Right lobe of liver (tissue), 6 donors: Measurements from ENCODE around the gene PSG1. TPM values are rescaled to one million over a fixed set of nuclear protein-coding genes. Genes with fewer than 3 reads are reported as not detected.
"Not testable (repeated sequence)": the region's sequence is repeated elsewhere in the genome, so short reads cannot be mapped to it uniquely, and the experiment has no call there.

Experiments used
- ATAC-seq, 4 donors: fragments of 200-7000 bp; cut with Tn5 transposase; one replicate each; pipeline ENCODE4 v1.9.1; 2020; ENCODE audit warnings: mild to moderate bottlenecking in 4 of 4, moderate library complexity in 4 of 4
- DNase-seq, 3 donors: peaks; one replicate each; pipeline ENCODE4 v3.0.0-alpha.2; 2020
- H3K27ac ChIP-seq, 3 donors: fragments of 200-600 bp; one replicate each; pipeline ENCODE4 v1.8.0; 2022
- H3K27me3 ChIP-seq, 2 donors: fragments of 200-600 bp; one replicate each; pipeline ENCODE4 v1.8.0; 2022
- H3K36me3 ChIP-seq, 4 donors: fragments of 200-600 bp; sonication (generic) in 1 of 4; one replicate each; pipeline versions ENCODE4 v1.5.1 to v1.8.0; 2017 to 2022; ENCODE audit warnings: control low read depth in 1 of 4
- H3K4me1 ChIP-seq, 4 donors: fragments of 200-600 bp; sonication (generic) in 1 of 4; one replicate each; pipeline versions ENCODE4 v1.5.1 to v1.8.0; 2017 to 2022; ENCODE audit warnings: control low read depth in 1 of 4
- H3K4me3 ChIP-seq, 3 donors: fragments of 200-600 bp; one replicate each; pipeline ENCODE4 v1.8.0; 2022
- H3K9me3 ChIP-seq, 4 donors: fragments of 200-600 bp; sonication (generic) in 1 of 4; one replicate each; pipeline versions ENCODE4 v1.5.1 to v1.8.0; 2017 to 2022; ENCODE audit warnings: control low read depth in 1 of 4
- POLR2A ChIP-seq: fragments of 450-650 bp; IDR thresholded peaks from one replicate; pipeline ENCODE4 v1.6.1; 2017; ENCODE audit warnings: antibody characterized with exemption, mild to moderate bottlenecking
- WGBS: methylation state at CpG from one replicate; pipeline ENCODE4 v1.1.6; 2018; ENCODE audit warnings: low coverage, low lambda C conversion rate; ENCODE audit not compliant: insufficient coverage; ENCODE audit errors: missing lambda C conversion rate; 5-methylcytosine and 5-hydroxymethylcytosine counted together
- intact Hi-C, 2 donors: fragments of 100-400 bp; cut with DNase I; formaldehyde crosslinking; loops; one replicate each; pipeline versions ENCODE4 v1.11.2 to v1.14.1; 2022
- total RNA-seq, 6 experiments: library from RNA; depleted of rRNA in 2 of 6; stranded (reverse); fragments of >200 nt in 2 of 6; fragmentation: NEBNext Ultra II Directional in 3 of 6; extraction: Animal tissue kit (Norgen Biotek cat#: 25700) in 3 of 6; gene quantifications; one replicate each; pipeline versions ENCODE4 v1.1.0 to v1.2.4, GENCODE V29; 2016 to 2023
- TF ChIP-seq, protein P1 (sequence below), 4 donors: fragments of 200-600 bp in 3 of 4; fragments of 450-650 bp in 1 of 4; IDR thresholded peaks; one replicate each; pipeline versions ENCODE4 v1.5.1 to v1.8.0; 2016 to 2022; ENCODE audit warnings: antibody characterized with exemption in 4 of 4, mild to moderate bottlenecking in 2 of 4
- donor health status: DM: no; HTN: yes; CAD: no.
- donor health status: DM: no; HTN: no; CAD: no.
- donor health status: DM: no; HTN: no; CAD: no.
- donor health status: DM: no; HTN: yes; CAD: no.
- donor health status: DM: no; HTN: yes; CAD: no.

The PSG1 gene
- total RNA-seq, 6 experiments from 2014 or later, result not detected

DNA sequence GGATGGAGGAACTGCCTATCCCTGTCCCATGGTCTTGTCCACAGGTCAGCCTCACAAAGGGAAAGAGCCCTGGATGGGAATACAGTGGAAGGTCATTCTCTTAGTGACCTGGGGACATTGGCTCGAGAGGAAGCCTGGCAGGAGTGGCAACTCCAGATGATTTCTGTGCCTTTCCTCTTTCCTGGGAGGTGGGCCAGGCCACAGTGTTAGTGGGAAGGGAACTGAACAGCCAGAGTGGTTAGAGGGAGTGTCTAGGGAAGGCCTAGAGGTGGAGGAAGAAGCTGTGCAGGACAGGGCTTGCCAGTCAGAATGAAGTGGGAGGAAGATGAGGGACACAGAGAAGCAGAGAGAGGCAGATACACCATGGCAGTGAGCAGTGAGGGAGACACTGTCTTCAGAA, 3.6 kb downstream of the PSG1 start:
- 50% methylated on average over 1 of the region's 1 CpG for WGBS
- ATAC-seq, intact Hi-C loops: not testable (repeated sequence)

DNA sequence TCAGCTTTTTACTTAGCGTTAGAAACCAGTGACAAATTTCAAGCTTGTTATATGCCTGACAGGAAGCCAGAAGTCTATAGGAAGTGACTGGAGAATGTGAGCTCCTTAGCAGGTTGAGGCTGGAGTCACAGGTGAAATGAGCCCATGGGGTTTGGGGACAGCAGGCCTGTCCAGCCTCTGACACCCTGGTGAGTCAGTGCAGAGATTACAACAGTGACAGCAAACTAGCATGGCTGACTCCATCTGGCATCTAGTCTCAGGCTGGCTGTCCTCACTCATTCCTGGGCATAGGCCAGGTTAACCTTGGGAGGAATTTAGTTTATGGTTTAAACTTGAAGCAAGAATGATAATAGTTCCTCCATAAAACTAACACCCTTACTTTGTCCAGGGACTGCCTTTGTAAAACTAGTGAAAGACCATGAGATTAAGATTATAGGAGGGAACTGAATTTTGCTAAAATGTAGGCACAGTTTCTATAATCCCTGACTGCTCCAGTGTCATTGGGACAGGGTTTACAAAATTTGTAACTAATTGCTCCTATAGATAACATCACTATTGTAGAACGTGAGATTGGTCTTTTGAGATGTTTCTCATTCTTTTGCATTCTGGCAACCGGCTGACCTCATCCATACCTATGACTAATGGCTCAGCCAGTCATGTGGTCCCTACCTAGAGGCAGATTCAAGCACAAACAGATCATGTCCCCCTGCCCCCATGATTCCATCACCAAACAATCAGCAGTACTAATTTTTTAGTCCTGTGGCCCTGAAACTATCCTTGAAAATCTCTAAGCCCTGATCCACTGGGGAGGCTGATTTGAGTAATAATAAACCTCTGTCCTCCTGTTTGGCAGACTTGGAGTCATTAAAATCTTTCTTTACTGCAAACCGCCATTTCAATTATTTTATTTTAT, 4.4 kb downstream of the PSG1 start:
- DNase-seq, ATAC-seq, H3K36me3 ChIP-seq, H3K4me3 ChIP-seq, H3K4me1 ChIP-seq, H3K27me3 ChIP-seq, H3K27ac ChIP-seq, intact Hi-C loops, H3K9me3 ChIP-seq: not testable (repeated sequence)
- WGBS, result 67% methylated on average over 4 of the region's 4 CpGs

More for the DNA sequence above, 3.6 kb downstream of the PSG1 start:
- not testable (repeated sequence) for H3K27ac ChIP-seq, H3K36me3 ChIP-seq, H3K9me3 ChIP-seq, H3K27me3 ChIP-seq, H3K4me3 ChIP-seq, DNase-seq, H3K4me1 ChIP-seq

DNA sequence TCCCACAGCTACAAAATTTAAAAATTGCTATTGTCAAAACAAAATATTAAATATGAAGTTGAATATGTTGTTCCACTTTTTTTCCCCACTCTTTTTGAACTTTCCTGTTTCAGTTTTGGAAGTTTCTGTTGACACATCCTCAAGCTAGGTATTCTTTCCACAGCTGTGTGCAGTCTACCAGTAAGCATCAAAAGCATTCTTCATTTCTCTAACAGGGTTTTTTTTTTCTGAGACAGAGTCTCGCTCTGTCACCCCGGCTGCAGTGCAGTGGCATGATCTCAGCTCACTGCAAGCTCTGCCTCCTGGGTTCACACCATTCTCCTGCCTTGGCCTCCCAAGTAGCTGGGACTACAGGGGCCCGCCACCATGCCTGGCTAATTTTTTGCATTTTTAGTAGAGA, 5.4 kb downstream of the PSG1 start:
- not testable (repeated sequence) for ATAC-seq

DNA sequence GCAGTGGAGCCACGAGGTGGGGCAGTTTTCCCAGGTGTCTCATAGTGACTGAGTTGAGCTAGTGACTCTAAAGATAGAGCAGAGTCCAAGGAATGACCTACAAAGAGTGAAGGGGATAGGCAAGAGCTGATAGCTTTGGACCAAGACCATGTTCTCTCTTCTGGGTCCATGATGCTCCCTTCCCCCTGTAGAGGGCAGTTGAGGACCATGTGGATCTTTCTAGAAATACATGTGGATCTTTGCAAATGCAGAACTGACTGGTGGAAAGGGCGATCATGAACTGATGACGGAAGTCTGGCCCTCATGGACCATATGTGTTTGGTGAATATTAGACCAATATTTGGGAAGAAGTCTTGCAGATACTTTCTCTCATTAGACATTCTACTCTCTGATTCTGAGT, 6.9 kb downstream of the PSG1 start:
- no peak overlapping the region for H3K4me3 ChIP-seq
- DNase-seq, result no peak
- intact Hi-C loops, result no loop called here
- no peak for ATAC-seq
- TF ChIP-seq, protein P1, sequence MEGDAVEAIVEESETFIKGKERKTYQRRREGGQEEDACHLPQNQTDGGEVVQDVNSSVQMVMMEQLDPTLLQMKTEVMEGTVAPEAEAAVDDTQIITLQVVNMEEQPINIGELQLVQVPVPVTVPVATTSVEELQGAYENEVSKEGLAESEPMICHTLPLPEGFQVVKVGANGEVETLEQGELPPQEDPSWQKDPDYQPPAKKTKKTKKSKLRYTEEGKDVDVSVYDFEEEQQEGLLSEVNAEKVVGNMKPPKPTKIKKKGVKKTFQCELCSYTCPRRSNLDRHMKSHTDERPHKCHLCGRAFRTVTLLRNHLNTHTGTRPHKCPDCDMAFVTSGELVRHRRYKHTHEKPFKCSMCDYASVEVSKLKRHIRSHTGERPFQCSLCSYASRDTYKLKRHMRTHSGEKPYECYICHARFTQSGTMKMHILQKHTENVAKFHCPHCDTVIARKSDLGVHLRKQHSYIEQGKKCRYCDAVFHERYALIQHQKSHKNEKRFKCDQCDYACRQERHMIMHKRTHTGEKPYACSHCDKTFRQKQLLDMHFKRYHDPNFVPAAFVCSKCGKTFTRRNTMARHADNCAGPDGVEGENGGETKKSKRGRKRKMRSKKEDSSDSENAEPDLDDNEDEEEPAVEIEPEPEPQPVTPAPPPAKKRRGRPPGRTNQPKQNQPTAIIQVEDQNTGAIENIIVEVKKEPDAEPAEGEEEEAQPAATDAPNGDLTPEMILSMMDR (IDR thresholded peaks at IDR 0.05), result no peak
- no peak for TF ChIP-seq POLR2A
- no peaks in the 10 kb centered on the region for H3K4me1 ChIP-seq
- H3K27me3 ChIP-seq, result no peaks in the 10 kb centered on the region
- no peak overlapping the region for H3K27ac ChIP-seq
- 25% methylated on average over 2 of the region's 3 CpGs for WGBS
- no peaks in the 10 kb centered on the region for H3K9me3 ChIP-seq
- no peaks in the 10 kb centered on the region for H3K36me3 ChIP-seq

More for the DNA sequence above, 5.4 kb downstream of the PSG1 start:
- H3K4me3 ChIP-seq, H3K36me3 ChIP-seq, H3K9me3 ChIP-seq, intact Hi-C loops, DNase-seq, H3K27me3 ChIP-seq, H3K27ac ChIP-seq, H3K4me1 ChIP-seq: not testable (repeated sequence)
- WGBS, result 71% methylated on average over 3 of the region's 3 CpGs

DNA sequence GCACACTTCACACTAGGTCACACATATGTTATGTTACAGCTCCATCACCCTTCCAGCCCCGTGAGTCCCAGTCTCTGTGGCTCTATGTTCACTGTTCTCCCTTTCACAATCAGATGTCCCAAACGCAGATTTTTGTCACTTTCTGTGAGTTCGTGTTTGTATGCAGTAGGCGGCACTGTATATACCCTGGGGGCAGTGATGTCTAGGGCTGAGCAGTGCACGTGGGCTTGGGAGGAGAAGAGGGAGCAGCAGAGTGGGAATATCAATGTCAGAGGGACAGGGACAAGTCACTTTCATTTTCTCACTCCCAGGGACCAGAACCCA, 22.0 kb downstream of the PSG1 start:
- H3K27ac ChIP-seq, result no peak overlapping the region
- ATAC-seq (no peak), DNase-seq (no peak)
- H3K4me1 ChIP-seq, result no peaks in the 10 kb centered on the region
- no peak overlapping the region for H3K4me3 ChIP-seq
- no peaks in the 10 kb centered on the region for H3K27me3 ChIP-seq
- no peak for TF ChIP-seq POLR2A
- TF ChIP-seq, protein P1 (IDR thresholded peaks at IDR 0.05), result no peak
- H3K9me3 ChIP-seq, result no peaks in the 10 kb centered on the region
- intact Hi-C loops, result no loop called here
- 34% methylated on average over 5 of the region's 5 CpGs for WGBS
- H3K36me3 ChIP-seq, result no peaks in the 10 kb centered on the region

DNA sequence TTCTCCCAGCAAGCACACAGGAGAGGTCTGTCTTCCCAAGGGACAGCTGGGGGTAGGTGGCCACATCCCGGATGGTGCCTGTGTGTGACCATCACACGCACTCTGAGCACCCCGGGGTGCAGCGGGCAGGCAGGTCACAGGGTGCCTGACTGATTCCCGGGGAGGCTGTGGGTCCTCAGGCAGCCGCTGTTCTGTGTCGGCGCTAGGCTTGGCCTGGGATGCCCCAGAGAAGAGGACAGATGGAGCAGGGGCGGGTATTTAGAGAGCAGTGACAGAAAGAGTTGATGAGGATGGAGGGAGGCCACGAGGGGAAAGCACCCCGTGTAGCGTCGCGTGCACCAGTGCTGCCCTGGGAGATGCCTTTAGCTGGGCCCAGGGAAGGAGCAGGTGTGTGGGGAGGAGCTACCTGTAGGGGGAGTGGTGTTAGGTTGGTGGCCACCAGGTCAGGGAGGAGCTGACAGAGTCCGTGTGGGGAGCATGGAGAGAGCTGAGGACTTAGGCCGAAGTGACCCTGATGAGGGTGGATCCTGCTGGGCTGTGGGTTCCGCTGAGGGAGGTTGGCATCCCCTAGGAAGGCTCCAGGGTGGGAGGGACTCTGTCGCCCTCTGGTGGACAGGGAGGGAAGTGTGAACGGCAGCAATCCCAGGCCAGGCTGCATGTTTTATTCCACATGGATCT, 22.5 kb downstream of the PSG1 start:
- TF ChIP-seq, protein P1 (IDR thresholded peaks at IDR 0.05), result peak in 2 of 4 donors; percentile 34 to 44
- ATAC-seq, intact Hi-C loops, H3K27me3 ChIP-seq, H3K4me3 ChIP-seq, H3K36me3 ChIP-seq, DNase-seq, H3K9me3 ChIP-seq, H3K27ac ChIP-seq, H3K4me1 ChIP-seq: not testable (repeated sequence)
- WGBS, result 68% methylated on average over 9 of the region's 19 CpGs

DNA sequence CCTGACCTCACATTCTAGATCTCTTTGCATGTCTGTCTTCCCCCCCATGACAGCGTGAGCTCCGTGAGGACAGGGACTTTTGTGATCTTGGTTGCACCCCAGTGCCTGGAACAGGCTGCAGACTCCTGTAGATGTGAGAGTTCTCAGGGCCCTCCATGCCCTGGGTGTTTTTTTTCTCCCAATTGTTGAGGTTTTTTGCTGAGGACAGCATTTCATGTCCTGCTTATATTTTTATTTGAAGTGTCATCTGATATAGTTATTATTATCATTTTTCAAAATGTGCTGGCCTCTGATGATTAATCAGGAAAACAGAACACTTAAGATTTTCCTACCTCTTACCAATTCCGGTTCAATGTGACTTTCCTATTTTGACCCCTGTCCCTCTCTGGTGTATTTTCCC, 24.8 kb downstream of the PSG1 start:
- H3K9me3 ChIP-seq, ATAC-seq, H3K4me1 ChIP-seq, DNase-seq, H3K4me3 ChIP-seq, H3K36me3 ChIP-seq, H3K27ac ChIP-seq, intact Hi-C loops, H3K27me3 ChIP-seq: not testable (repeated sequence)
- WGBS, result 70% methylated on average over 1 of the region's 3 CpGs

DNA sequence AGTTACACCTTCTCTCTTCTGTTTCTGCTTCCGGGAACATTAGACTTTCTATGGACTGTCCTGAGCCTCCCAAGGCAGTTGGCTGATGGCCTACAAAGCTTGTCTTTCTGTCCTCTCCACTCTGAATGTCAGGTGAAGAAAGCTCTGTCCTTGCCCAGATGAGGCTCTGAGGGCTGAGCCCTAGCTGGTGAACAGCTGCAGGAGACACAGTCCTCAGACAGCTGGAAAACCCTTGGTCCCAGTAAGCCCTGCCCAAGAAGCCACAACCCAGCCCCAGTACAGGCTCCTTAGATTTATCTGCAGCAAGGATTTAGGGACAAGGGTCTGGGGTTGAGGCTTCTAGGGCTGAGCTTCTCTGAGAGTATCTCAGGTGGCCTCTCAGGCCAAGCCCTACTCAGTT, 26.3 kb downstream of the PSG1 start:
- H3K36me3 ChIP-seq, DNase-seq, H3K9me3 ChIP-seq, H3K27ac ChIP-seq, H3K4me1 ChIP-seq, H3K4me3 ChIP-seq, H3K27me3 ChIP-seq, intact Hi-C loops, ATAC-seq: not testable (repeated sequence)
- WGBS, result 38% methylated on average over 1 of the region's 1 CpG
